K562 (cell line): ENCODE data around the gene TMEM107. TPM values are rescaled to one million over a fixed set of nuclear protein-coding genes. Genes with fewer than 3 reads are reported as not detected.

Source experiments
- ATAC-seq: fragments of 200-7000 bp; cut with Tn5 transposase; 3 replicates; pipeline ENCODE4 v1.9.1; 2020; ENCODE audit warnings: moderate library complexity
- BruUV-seq: library from RNA; stranded (reverse); fragments of 400-500 nt; replicated peaks from 2 replicates; lab custom pipeline; 2021; lab: Mats Ljungman, UMichigan
- CTCF ChIA-PET: fragments of 300-600 bp; formaldehyde crosslinking; extraction: SDS; loops from one replicate; lab custom pipeline; 2021; ENCODE audit warnings: low intra/inter-chr PET ratio; lab: Yijun Ruan, JAX
- POLR2A ChIA-PET: fragments of 300-600, 350-650 bp; sonication (Branson Sonifier 250); formaldehyde crosslinking; extraction: SDS; loops from one replicate; lab custom pipeline; 2021; ENCODE audit warnings: antibody characterized with exemption, inconsistent platforms; lab: Yijun Ruan, JAX
- DNase-seq, 4 experiments: peaks; one replicate each; pipeline versions ENCODE4 v3.0.0 to v3.0.0-alpha.2; 2011 to 2018; ENCODE audit warnings: low spot score in 3 of 4, mixed read lengths in 3 of 4; ENCODE audit errors: extremely low read depth in 1 of 4
- FAIRE-seq: peaks from 2 replicates; lab custom pipeline; 2011; peaks lifted over from hg19 to GRCh38; lab: Jason Lieb, UNC
- H2AFZ ChIP-seq: 2 replicates; pipeline ENCODE4 v1.6.0; 2011; ENCODE audit warnings: low read depth, low read length, control low read depth, inconsistent platforms
- H3K27ac ChIP-seq: fragments of 200-600 bp; 3 replicates; pipeline ENCODE4 v1.8.0; 2011; ENCODE audit warnings: low read depth, mild to moderate bottlenecking, control low read depth, inconsistent platforms, low read length, moderate library complexity, mixed read lengths; ENCODE audit errors: extremely low read depth
- H3K27me3 ChIP-seq, 2 experiments: fragments of 300-600 bp in 1 of 2; 2 replicates in 1 of 2; 3 replicates in 1 of 2; pipeline versions ENCODE4 v1.6.0 to v1.8.0; 2011; ENCODE audit warnings: inconsistent platforms in 2 of 2, low read length in 2 of 2, mild to moderate bottlenecking in 1 of 2, mixed read lengths in 1 of 2, moderate library complexity in 1 of 2; ENCODE audit not compliant: control insufficient read depth in 2 of 2, insufficient read depth in 2 of 2
- H3K36me3 ChIP-seq: fragments of 300-600 bp; 3 replicates; pipeline ENCODE4 v1.8.0; 2011; ENCODE audit warnings: mild to moderate bottlenecking, low read length, inconsistent platforms; ENCODE audit not compliant: control insufficient read depth, insufficient read depth
- H3K4me1 ChIP-seq, 2 experiments: fragments of 200-600 bp in 1 of 2; replicated peaks in 1 of 2; 2 replicates in 1 of 2; 3 replicates in 1 of 2; pipeline versions ENCODE4 v1.5.1 to v1.8.0; 2011; ENCODE audit warnings: inconsistent platforms in 2 of 2, low read length in 2 of 2, mild to moderate bottlenecking in 1 of 2, mixed read lengths in 1 of 2, moderate library complexity in 1 of 2; ENCODE audit not compliant: control insufficient read depth in 2 of 2, insufficient read depth in 2 of 2
- H3K4me2 ChIP-seq: 2 replicates; pipeline ENCODE4 v1.6.1; 2011; ENCODE audit warnings: low read length, control low read depth, inconsistent platforms, mixed read lengths; ENCODE audit not compliant: insufficient read depth
- H3K4me3 ChIP-seq: fragments of 200-600 bp; sonication (generic), shearing (Covaris generic); 2 replicates; pipeline ENCODE4 v1.5.1; 2016; ENCODE audit warnings: control low read depth, inconsistent platforms
- H3K79me2 ChIP-seq: fragments of 200-600 bp; 3 replicates; pipeline ENCODE4 v1.8.0; 2011; ENCODE audit warnings: low read length, inconsistent platforms; ENCODE audit not compliant: control insufficient read depth, insufficient read depth
- H3K9ac ChIP-seq, 2 experiments: 2 replicates each; pipeline versions ENCODE4 v1.6.0 to v1.6.1; 2011; ENCODE audit warnings: low read depth in 2 of 2, low read length in 2 of 2, control low read depth in 1 of 2, inconsistent platforms in 1 of 2, mild to moderate bottlenecking in 1 of 2, mixed read lengths in 1 of 2; ENCODE audit not compliant: insufficient read depth in 1 of 2
- H3K9me1 ChIP-seq: one replicate; pipeline ENCODE4 v1.6.0; 2011; ENCODE audit warnings: inconsistent platforms, mild to moderate bottlenecking, low read length, moderate library complexity; ENCODE audit not compliant: control insufficient read depth, insufficient read depth
- H3K9me3 ChIP-seq: replicated peaks from 2 replicates; pipeline ENCODE4 v1.5.1; 2011; ENCODE audit warnings: low read depth, low read length, inconsistent platforms; ENCODE audit not compliant: control insufficient read depth, insufficient read depth
- H4K20me1 ChIP-seq: replicated peaks from 2 replicates; pipeline ENCODE4 v1.6.1; 2011; ENCODE audit warnings: low read length, inconsistent platforms, mixed read lengths; ENCODE audit not compliant: control insufficient read depth, insufficient read depth
- ATF6 ChIP-seq: sonication (generic); formaldehyde crosslinking; IDR thresholded peaks from 2 replicates; pipeline ENCODE4 v1.4.0; 2020; ENCODE audit warnings: mild to moderate bottlenecking, missing genetic modification reagents
- DMBX1 ChIP-seq: fragments of 250-450 bp; sonication (Bioruptor Pico); IDR thresholded peaks from 2 replicates; pipeline ENCODE4 v1.8.0; 2022; ENCODE audit warnings: inconsistent platforms, mild to moderate bottlenecking, moderate library complexity, borderline replicate concordance
- DPF2 ChIP-seq: fragments of 450-650 bp; IDR thresholded peaks from 2 replicates; pipeline ENCODE4 v1.6.1; 2016
- FOS ChIP-seq: IDR thresholded peaks from 3 replicates; pipeline ENCODE4 v1.6.1; 2011; ENCODE audit not compliant: insufficient read length; ENCODE audit errors: extremely low read depth
- FOSL1 ChIP-seq: fragments of 200-800 bp; sonication (Bioruptor generic); conservative IDR thresholded peaks from 2 replicates; pipeline ENCODE4 v1.6.1; 2016; ENCODE audit warnings: missing genetic modification characterization, missing compliant biosample characterization
- POLR2A ChIP-seq: fragments of 450-650 bp; conservative IDR thresholded peaks from 2 replicates; pipeline ENCODE4 v1.6.1; 2016
- POLR2H ChIP-seq: IDR thresholded peaks from 2 replicates; pipeline ENCODE4 v1.6.1; 2016; ENCODE audit warnings: missing genetic modification characterization, low read depth, mild to moderate bottlenecking, control low read depth, missing compliant biosample characterization, moderate library complexity
- PPARD ChIP-seq: fragments of 250-450 bp; sonication (Bioruptor Pico); IDR thresholded peaks from 2 replicates; pipeline ENCODE4 v1.8.0; 2022; ENCODE audit warnings: inconsistent platforms, mild to moderate bottlenecking, moderate library complexity
- RBM14 ChIP-seq: fragments of 200-400 bp; formaldehyde crosslinking; IDR thresholded peaks from 2 replicates; pipeline ENCODE4 v1.6.1; 2018; ENCODE audit warnings: low read depth, mild to moderate bottlenecking, low read length, moderate library complexity, borderline replicate concordance; ENCODE audit not compliant: insufficient read depth
- RBM39 ChIP-seq: fragments of 200-400 bp; formaldehyde crosslinking; optimal IDR thresholded peaks from 2 replicates; pipeline ENCODE3; 2018; ENCODE audit warnings: low read depth, low read length
- SMARCA4 ChIP-seq: fragments of 450-650 bp; IDR thresholded peaks from 2 replicates; pipeline ENCODE4 v1.6.1; 2016
- SMARCA5 ChIP-seq: fragments of 450-650 bp; IDR thresholded peaks from 2 replicates; pipeline ENCODE4 v1.6.1; 2016
- SRSF3 ChIP-seq: fragments of 200-400 bp; formaldehyde crosslinking; IDR thresholded peaks from 2 replicates; pipeline ENCODE4 v1.6.1; 2016; ENCODE audit warnings: mild to moderate bottlenecking, low read length, moderate library complexity; ENCODE audit not compliant: insufficient read depth
- THRAP3 ChIP-seq: fragments of 450-650 bp; IDR thresholded peaks from 2 replicates; pipeline ENCODE4 v1.6.1; 2016; ENCODE audit warnings: mild to moderate bottlenecking, inconsistent platforms, borderline replicate concordance
- U2AF2 ChIP-seq: fragments of 200-400 bp; formaldehyde crosslinking; optimal IDR thresholded peaks from 2 replicates; pipeline ENCODE3; 2017; ENCODE audit warnings: low read depth, mild to moderate bottlenecking, low read length
- ZNF384 ChIP-seq: IDR thresholded peaks from 2 replicates; pipeline ENCODE4 v1.6.1; 2012; ENCODE audit warnings: low read depth, low read length, improper control_type of control experiment
- ZNF76 ChIP-seq: fragments of 250-450 bp; sonication (Bioruptor Pico); IDR thresholded peaks from 2 replicates; pipeline ENCODE4 v1.4.0; 2020; ENCODE audit warnings: mild to moderate bottlenecking, moderate library complexity, borderline replicate concordance
- ZNF77 ChIP-seq: fragments of 250-450 bp; sonication (Bioruptor Pico); IDR thresholded peaks from 2 replicates; pipeline ENCODE4 v1.5.0; 2020
- ZNF778 ChIP-seq: fragments of 450-650 bp; formaldehyde crosslinking; IDR thresholded peaks from 2 replicates; pipeline ENCODE4 v1.4.0; 2020; ENCODE audit warnings: mild to moderate bottlenecking, moderate library complexity
- ZNF780A ChIP-seq: fragments of 250-450 bp; sonication (Bioruptor Pico); IDR thresholded peaks from 2 replicates; pipeline ENCODE4 v1.5.0; 2021; ENCODE audit warnings: mild to moderate bottlenecking
- WGBS: fragments of 100-300 bp; shearing (Covaris generic); methylation state at CpG from one replicate; pipeline ENCODE4 v1.1.6; 2016; ENCODE audit warnings: low coverage, mixed read lengths; ENCODE audit not compliant: insufficient coverage; ENCODE audit errors: missing lambda C conversion rate; 5-methylcytosine and 5-hydroxymethylcytosine counted together
- in situ Hi-C: fragments of 300-500 bp; cut with MboI; formaldehyde crosslinking; loops from 4 replicates; pipeline ENCODE4 v1.15.0; 2018; ENCODE audit warnings: inconsistent platforms, mixed read lengths
- intact Hi-C: fragments of 100-400 bp; cut with micrococcal nuclease; formaldehyde crosslinking; loops from 2 replicates; pipeline ENCODE4 v1.14.2; 2022
- polyA plus RNA-seq, 8 experiments: library from polyadenylated mRNA; depleted of rRNA in 4 of 8; stranded (reverse) in 5 of 8; unstranded in 3 of 8; fragments of >200 nt; fragmentation: Nextera tagmentation in 2 of 8; fragmentation: Illumina TruSeq in 1 of 8; extraction: Ambion mirVana in 2 of 8; extraction: Trizol in 1 of 8; gene quantifications; 2 replicates each; pipeline versions ENCODE4 v1.2.1 to v1.2.3, GENCODE V29; 2011 to 2014; ENCODE audit warnings: inconsistent platforms in 1 of 8, missing spikeins in 1 of 8
- total RNA-seq, 7 experiments: library from RNA; depleted of rRNA in 6 of 7; stranded (reverse); fragments of >200 nt in 6 of 7; fragmentation: Illumina TruSeq in 2 of 7; extraction: Trizol in 2 of 7; gene quantifications; 2 replicates each; pipeline versions ENCODE4 v1.2.1 to v1.2.3, GENCODE V29; 2011 to 2021; ENCODE audit warnings: low replicate concordance in 1 of 7

Gene TMEM107
- total and polyA plus RNA-seq, 9 of the 15 experiments (the other 6 are each of a cell fraction or from before 2014, with no cell fraction given): 7.1 to 26.2 (median 16.9) TPM

GRCh38 chr17:8210761-8211458, 34.7 kb upstream of the TMEM107 start (continued):
- 0 out of 2 replicates have a peak, but pooled peaks have one; percentile 19 for TF ChIP-seq SMARCA4
- 0 out of 2 replicates have a peak, but pooled peaks have one; percentile 10 for TF ChIP-seq SMARCA5
- 0 out of 2 replicates have a peak, but pooled peaks have one; percentile 53 for TF ChIP-seq POLR2H (tag)
- TF ChIP-seq, all 486 proteins: peak for 9

GRCh38 chr17:8209907-8210760, 34.0 kb upstream of the TMEM107 start, which contains the start of gene AURKB:
TSS of gene AURKB (minus strand) at chr17:8210575. CDS start at chr17:8210224, 351 bp downstream.
- WGBS: under 1% methylated on average over 30 of the region's 46 CpGs
- TF ChIP-seq ZNF778 (CRISPR knock-in tag) (no peak), ZNF77 (CRISPR knock-in tag) (no peak), SRSF3 (no peak), U2AF2 (no peak), POLR2A (peak; percentile 95), FOS (peak; percentile 66), FOSL1 (tag) (no peak; the same call in 1 of the 2 replicates), PPARD (no peak), DMBX1 (CRISPR knock-in tag) (no peak), ZNF780A (CRISPR knock-in tag) (no peak), RBM14 (no peak), THRAP3 (no peak), ZNF384 (no peak), DPF2 (no peak; the same call in 1 of the 2 replicates), ZNF76 (no peak), ATF6 (CRISPR knock-in tag) (no peak), RBM39 (no peak)

More at GRCh38 chr17:8209907-8210760, 34.0 kb upstream of the TMEM107 start, which contains the start of gene AURKB:
- H3K4me2 ChIP-seq: peak within 1 kb of the TSS; percentile 95
- ChIA-PET POLR2A (interaction anchor here (0.6 to 6.6 kb wide), 16 partner anchors 9 to 712 kb away, joined by 3 to 89 read pairs (median 5); partner anchors contain the start of genes BORCS6, CTC1 and HES7), CTCF (no interaction called here)
- H3K27ac ChIP-seq: peak within 1 kb of the TSS; percentile 94
- intact Hi-C loops (loop anchor here (1.0 kb wide), 1 partner anchor 20 kb away; the partner anchor contains the start of gene BORCS6), in situ Hi-C loops (no loop called here)
- H2AFZ ChIP-seq: peak within 1 kb of the TSS; percentile 82
- peaks cover 34% of the 10 kb centered on the region for H3K36me3 ChIP-seq
- H3K4me3 ChIP-seq: peak within 1 kb of the TSS; percentile 73
- H3K9me1 ChIP-seq: no peaks in the 10 kb centered on the region
- no peaks in the 10 kb centered on the region for H3K9me3 ChIP-seq
- FAIRE-seq (peak; percentile 98), DNase-seq (peak; percentile 85 to 95 (median 88)), ATAC-seq (peak; percentile 92)
- peak within 1 kb of the TSS; percentile 93 to 95 for H3K9ac ChIP-seq
- no peaks in the 10 kb centered on the region for H4K20me1 ChIP-seq
- no peaks in the 10 kb centered on the region for H3K27me3 ChIP-seq
- H3K79me2 ChIP-seq: peaks cover 32% of the 10 kb centered on the region
- peaks cover 17 to 25% of the 10 kb centered on the region in 2 experiments; a peak in 4 of 5 replicates for H3K4me1 ChIP-seq
- TSS peak; percentile 86 for BruUV-seq
